H1 (cell line): ENCODE results near the gene LCA5. TPM values are rescaled to one million over a fixed set of nuclear protein-coding genes. Genes with fewer than 3 reads are reported as not detected.

Experiments
- CTCF ChIA-PET: fragments of 300-600 bp; sonication (Branson Sonifier 250); formaldehyde crosslinking; loops from one replicate; lab custom pipeline; 2021; ENCODE audit not compliant: partially characterized antibody; lab: Charles Lee
- POLR2A ChIA-PET: fragments of 300-600 bp; sonication (Branson Sonifier 250); formaldehyde crosslinking; loops from one replicate; lab custom pipeline; 2021; ENCODE audit warnings: inconsistent platforms; ENCODE audit not compliant: partially characterized antibody; lab: Charles Lee
- DNase-seq, 2 experiments: peaks; one replicate each; pipeline versions ENCODE4 v3.0.0 to v3.0.0-alpha.2; 2010 to 2022; ENCODE audit warnings: low spot score in 2 of 2, low read depth in 1 of 2, mixed read lengths in 1 of 2
- FAIRE-seq: peaks from 2 replicates; lab custom pipeline; 2011; peaks lifted over from hg19 to GRCh38; lab: Jason Lieb, UNC
- H2AFZ ChIP-seq: 2 replicates; pipeline ENCODE4 v1.8.1; 2012; ENCODE audit warnings: low read length, inconsistent platforms
- H2AK5ac ChIP-seq: 2 replicates; pipeline ENCODE4 v1.6.1; 2013; ENCODE audit warnings: low read depth, low read length
- H2BK120ac ChIP-seq: replicated peaks from 2 replicates; pipeline ENCODE3; 2013; ENCODE audit warnings: low read depth, low read length, inconsistent platforms
- H2BK12ac ChIP-seq: 2 replicates; pipeline ENCODE4 v1.6.1; 2013; ENCODE audit warnings: low read depth, low read length
- H2BK15ac ChIP-seq: 2 replicates; pipeline ENCODE4 v1.6.1; 2013; ENCODE audit warnings: low read length
- H2BK20ac ChIP-seq: 2 replicates; pipeline ENCODE4 v1.6.1; 2013; ENCODE audit warnings: low read length
- H2BK5ac ChIP-seq: 2 replicates; pipeline ENCODE4 v1.6.1; 2013; ENCODE audit warnings: low read depth, low read length
- H3K14ac ChIP-seq: 2 replicates; pipeline ENCODE4 v1.6.1; 2013; ENCODE audit warnings: inconsistent platforms; ENCODE audit not compliant: insufficient read length
- H3K18ac ChIP-seq: 2 replicates; pipeline ENCODE4 v1.6.1; 2013; ENCODE audit warnings: low read length; ENCODE audit errors: extremely low read depth
- H3K23ac ChIP-seq: 2 replicates; pipeline ENCODE4 v1.6.1; 2013; ENCODE audit warnings: inconsistent platforms; ENCODE audit not compliant: insufficient read length
- H3K23me2 ChIP-seq: 2 replicates; pipeline ENCODE4 v1.6.1; 2013; ENCODE audit warnings: low read depth, low read length
- H3K27ac ChIP-seq: 2 replicates; pipeline ENCODE4 v1.6.1; 2011; ENCODE audit warnings: low read depth, low read length, inconsistent platforms
- H3K27me3 ChIP-seq, 4 experiments: replicated peaks in 1 of 4; 1 replicate in 1 of 4; 2 replicates in 3 of 4; pipeline versions ENCODE4 v1.6.1 to v1.8.1; 2011 to 2013; ENCODE audit warnings: low read length in 3 of 4, mild to moderate bottlenecking in 3 of 4, inconsistent platforms in 2 of 4, mixed read lengths in 2 of 4, moderate library complexity in 1 of 4; ENCODE audit not compliant: control insufficient read depth in 3 of 4, insufficient read depth in 3 of 4; ENCODE audit errors: extremely low read depth in 1 of 4
- H3K36me3 ChIP-seq, 4 experiments: 2 replicates each; pipeline versions ENCODE4 v1.6.1 to v1.8.1; 2011 to 2013; ENCODE audit warnings: mild to moderate bottlenecking in 4 of 4, low read length in 3 of 4, moderate library complexity in 2 of 4, control low read depth in 1 of 4, inconsistent platforms in 1 of 4; ENCODE audit not compliant: insufficient read depth in 4 of 4, control insufficient read depth in 2 of 4
- H3K4ac ChIP-seq: replicated peaks from 2 replicates; pipeline ENCODE3; 2013; ENCODE audit warnings: low read length, low read depth, mixed read lengths, inconsistent platforms; ENCODE audit not compliant: insufficient read length
- H3K4me1 ChIP-seq, 4 experiments: replicated peaks in 1 of 4; 1 replicate in 1 of 4; 2 replicates in 3 of 4; pipeline versions ENCODE4 v1.6.1 to v1.8.1; 2011 to 2013; ENCODE audit warnings: low read length in 3 of 4, inconsistent platforms in 2 of 4, mixed read lengths in 1 of 4; ENCODE audit not compliant: insufficient read depth in 4 of 4, control insufficient read depth in 3 of 4
- H3K4me2 ChIP-seq, 2 experiments: 2 replicates each; pipeline versions ENCODE4 v1.6.1 to v1.8.1; 2011 to 2013; ENCODE audit warnings: low read depth in 2 of 2, low read length in 2 of 2, control low read depth in 1 of 2, inconsistent platforms in 1 of 2, mild to moderate bottlenecking in 1 of 2; ENCODE audit not compliant: insufficient read depth in 1 of 2
- H3K4me3 ChIP-seq, 4 experiments: fragments of 200-600, 300-600 bp in 1 of 4; sonication (generic), shearing (Covaris generic), sonication (Bioruptor Twin) in 1 of 4; 2 replicates each; pipeline versions ENCODE4 v1.5.1 to v1.8.1; 2011 to 2016; ENCODE audit warnings: low read length in 4 of 4, low read depth in 3 of 4, control low read depth in 2 of 4, inconsistent platforms in 2 of 4, mild to moderate bottlenecking in 2 of 4, mixed read lengths in 1 of 4, moderate library complexity in 1 of 4; ENCODE audit not compliant: insufficient read depth in 2 of 4; ENCODE audit errors: extremely low read depth in 1 of 4
- H3K56ac ChIP-seq: replicated peaks from 2 replicates; pipeline ENCODE3; 2013; ENCODE audit warnings: low read depth, mild to moderate bottlenecking, mixed read lengths, low read length, inconsistent platforms; ENCODE audit not compliant: insufficient read length
- H3K79me1 ChIP-seq: 2 replicates; pipeline ENCODE4 v1.6.1; 2013; ENCODE audit warnings: low read depth, low read length, control low read depth
- H3K79me2 ChIP-seq, 2 experiments: 2 replicates each; pipeline versions ENCODE4 v1.6.1 to v1.8.1; 2012 to 2013; ENCODE audit warnings: low read length in 2 of 2, mild to moderate bottlenecking in 2 of 2, inconsistent platforms in 1 of 2; ENCODE audit not compliant: insufficient read depth in 2 of 2, control insufficient read depth in 1 of 2
- H3K9ac ChIP-seq, 4 experiments: replicated peaks in 1 of 4; 1 replicate in 1 of 4; 2 replicates in 3 of 4; pipeline versions ENCODE4 v1.6.1 to v1.8.1; 2011 to 2013; ENCODE audit warnings: low read depth in 3 of 4, low read length in 3 of 4, control low read depth in 2 of 4, mild to moderate bottlenecking in 2 of 4, moderate library complexity in 2 of 4, inconsistent platforms in 1 of 4; ENCODE audit errors: extremely low read depth in 1 of 4
- H3K9me3 ChIP-seq, 2 experiments: 2 replicates each; pipeline versions ENCODE4 v1.6.1 to v1.8.1; 2012 to 2013; ENCODE audit warnings: mild to moderate bottlenecking in 2 of 2, moderate library complexity in 2 of 2, control low read depth in 1 of 2, inconsistent platforms in 1 of 2, low read depth in 1 of 2, low read length in 1 of 2, mixed read lengths in 1 of 2; ENCODE audit not compliant: insufficient read depth in 2 of 2
- H4K20me1 ChIP-seq, 2 experiments: replicated peaks in 1 of 2; 2 replicates each; pipeline versions ENCODE3 to v1.8.1; 2011 to 2013; ENCODE audit warnings: inconsistent platforms in 2 of 2, low read length in 2 of 2, mild to moderate bottlenecking in 1 of 2; ENCODE audit not compliant: insufficient read depth in 2 of 2, control insufficient read depth in 1 of 2
- H4K5ac ChIP-seq: 2 replicates; pipeline ENCODE4 v1.6.1; 2013; ENCODE audit warnings: low read length, low read depth, mixed read lengths, inconsistent platforms; ENCODE audit not compliant: insufficient read length
- H4K8ac ChIP-seq: 2 replicates; pipeline ENCODE4 v1.8.0; 2013; ENCODE audit warnings: mild to moderate bottlenecking, moderate library complexity, low read length, inconsistent platforms; ENCODE audit not compliant: insufficient read depth; ENCODE audit errors: extremely low read depth
- H4K91ac ChIP-seq: replicated peaks from 2 replicates; pipeline ENCODE3; 2013; ENCODE audit warnings: low read length, mixed read lengths, inconsistent platforms; ENCODE audit not compliant: insufficient read length
- ASH2L ChIP-seq: fragments of 200-600, 300-600 bp; sonication (generic); IDR thresholded peaks from one replicate; pipeline ENCODE4 v1.7.1; 2017; ENCODE audit warnings: low read length
- CHD2 ChIP-seq: IDR thresholded peaks from 2 replicates; pipeline ENCODE4 v1.6.1; 2012; ENCODE audit warnings: low read length, improper control_type of control experiment
- EGR1 ChIP-seq: IDR thresholded peaks from 2 replicates; pipeline ENCODE4 v1.6.1; 2011; ENCODE audit warnings: low read depth, low read length, borderline replicate concordance
- NRF1 ChIP-seq: IDR thresholded peaks from 2 replicates; pipeline ENCODE4 v1.6.1; 2011; ENCODE audit warnings: mild to moderate bottlenecking, low read depth, low read length, improper control_type of control experiment
- PHF8 ChIP-seq: fragments of 200-600 bp; sonication (generic); conservative IDR thresholded peaks from 2 replicates; pipeline ENCODE4 v1.7.1; 2012; ENCODE audit warnings: low read depth, mild to moderate bottlenecking, inconsistent platforms, low read length, moderate library complexity
- SIRT6 ChIP-seq: IDR thresholded peaks from one replicate; pipeline ENCODE4 v1.7.1; 2012; ENCODE audit warnings: low read length, inconsistent platforms
- SP4 ChIP-seq: IDR thresholded peaks from 2 replicates; pipeline ENCODE4 v1.6.1; 2012; ENCODE audit warnings: low read length, inconsistent platforms
- TAF1 ChIP-seq: IDR thresholded peaks from 2 replicates; pipeline ENCODE4 v1.6.1; 2011; ENCODE audit warnings: mild to moderate bottlenecking, low read depth, low read length
- YY1 ChIP-seq: IDR thresholded peaks from 2 replicates; pipeline ENCODE4 v1.6.1; 2011; ENCODE audit warnings: low read depth, mild to moderate bottlenecking, low read length
- WGBS, 2 experiments: shearing (Covaris generic) in 1 of 2; methylation state at CpG; one replicate each; pipeline versions ENCODE4 v1.1.6 to v1.1.7; 2013 to 2015; ENCODE audit warnings: low lambda C conversion rate in 2 of 2, mixed read lengths in 2 of 2, inconsistent platforms in 1 of 2, low coverage in 1 of 2, missing lambda C conversion rate in 1 of 2; ENCODE audit not compliant: insufficient replicate concordance in 2 of 2, insufficient coverage in 1 of 2, insufficient read length in 1 of 2; ENCODE audit errors: extremely low coverage in 1 of 2, missing lambda C conversion rate in 1 of 2; 5-methylcytosine and 5-hydroxymethylcytosine counted together
- polyA plus RNA-seq, 7 experiments: library from polyadenylated mRNA; depleted of rRNA in 3 of 7; stranded (reverse) in 5 of 7; unstranded in 2 of 7; fragments of >200 nt in 5 of 7; fragments of 200-250 nt in 2 of 7; gene quantifications; 1 replicate in 5 of 7; 2 replicates in 1 of 7; 4 replicates in 1 of 7; pipeline versions ENCODE4 v1.2.1 to v1.2.3, GENCODE V29; 2011 to 2013; ENCODE audit warnings: missing spikeins in 2 of 7, mixed read lengths in 2 of 7
- total RNA-seq: library from RNA; stranded (reverse); fragmentation: NEBNext Ultra II Directional; extraction: Animal tissue kit (Norgen Biotek cat#: 25700); gene quantifications from 2 replicates; pipeline ENCODE4 v1.2.1, GENCODE V29; 2021

The LCA5 gene
- total and polyA plus RNA-seq, 2 of the 8 experiments (the other 6 are each of a cell fraction or from before 2014, with no cell fraction given), result 0.44 to 3.6 TPM

- 86% methylated on average over 1 of the region's 1 CpG; no CpG with 5 or more reads in 1 of the 2 experiments for WGBS, 2 experiments
- DNase-seq, result no peak
These were observed 31.0 kb downstream of the LCA5 start for GRCh38 chr6:79506251-79506650.

More at GRCh38 chr6:79506251-79506650, 31.0 kb downstream of the LCA5 start:
- H3K79me2 ChIP-seq, result no peaks in the 10 kb centered on the region
- no peak overlapping the region for H3K4me3 ChIP-seq
- H3K4ac ChIP-seq, result no peak overlapping the region
- H2BK5ac ChIP-seq, result no peak overlapping the region
- H2AFZ ChIP-seq, result no peak overlapping the region
- no peak for TF ChIP-seq PHF8
- TF ChIP-seq CHD2, result no peak
- TF ChIP-seq ASH2L, result no peak
- no peak for TF ChIP-seq TAF1
- TF ChIP-seq SP4, result no peak
- no peak for TF ChIP-seq EGR1
- no peak for TF ChIP-seq NRF1
- no peak for TF ChIP-seq SIRT6
- no peak for TF ChIP-seq YY1
- POLR2A ChIA-PET, result no interaction called here
- no peaks in the 10 kb centered on the region for H3K23me2 ChIP-seq
- no peak overlapping the region for H2AK5ac ChIP-seq
- no peaks in the 10 kb centered on the region for H4K20me1 ChIP-seq
- H3K9me3 ChIP-seq, result no peaks in the 10 kb centered on the region
- H3K14ac ChIP-seq, result no peak overlapping the region
- FAIRE-seq, result no peak
- no peak overlapping the region for H4K91ac ChIP-seq
- H3K18ac ChIP-seq, result no peak overlapping the region
- H3K27ac ChIP-seq, result no peak overlapping the region
- no peak overlapping the region for H3K4me2 ChIP-seq
- peaks cover 0 to 4% (median 1%) of the 10 kb centered on the region in 4 experiments; a peak in 3 of 8 replicates for H3K36me3 ChIP-seq
- no peak overlapping the region for H3K9ac ChIP-seq
- no peak overlapping the region for H3K23ac ChIP-seq
- CTCF ChIA-PET, result interaction anchor here (1.7 kb wide), 1 partner anchor 9 kb away, joined by 4 read pairs; no protein-coding TSS in a partner anchor
- H2BK20ac ChIP-seq, result no peak overlapping the region
- H3K27me3 ChIP-seq, result no peaks in the 10 kb centered on the region
- H2BK12ac ChIP-seq, result no peak overlapping the region
- no peak overlapping the region for H4K5ac ChIP-seq
- no peak overlapping the region for H4K8ac ChIP-seq
- H3K56ac ChIP-seq, result no peak overlapping the region
- H2BK15ac ChIP-seq, result no peak overlapping the region
- no peak overlapping the region for H2BK120ac ChIP-seq
- no peaks in the 10 kb centered on the region for H3K4me1 ChIP-seq
- H3K79me1 ChIP-seq, result no peaks in the 10 kb centered on the region
